Esophagus muscularis mucosa (tissue), 4 donors: ENCODE measurements around the gene FXYD6. TPM values are rescaled to one million over a fixed set of nuclear protein-coding genes. Genes with fewer than 3 reads are reported as not detected.

Source experiments
- DNase-seq: peaks from one replicate; pipeline ENCODE4 v3.0.0-alpha.2; 2017; ENCODE audit errors: extremely low spot score
- H3K27ac ChIP-seq, 4 donors: fragments of 200-600 bp; sonication (generic); replicated peaks in 1 of 4; 1 replicate in 3 of 4; 2 replicates in 1 of 4; pipeline ENCODE4 v1.5.1; 2016 to 2019; ENCODE audit warnings: mild to moderate bottlenecking in 1 of 4
- H3K27me3 ChIP-seq, 4 donors: fragments of 200-600 bp; sonication (generic); one replicate each; pipeline versions ENCODE4 v1.5.1 to v1.6.0; 2016 to 2019
- H3K36me3 ChIP-seq, 4 donors: fragments of 200-600 bp; sonication (generic); one replicate each; pipeline ENCODE4 v1.5.1; 2016 to 2019
- H3K4me1 ChIP-seq, 4 donors: fragments of 200-600 bp; sonication (generic); one replicate each; pipeline ENCODE4 v1.5.1; 2016 to 2019
- H3K4me3 ChIP-seq, 4 donors: fragments of 200-600 bp; sonication (generic); 1 replicate in 2 of 4; 2 replicates in 2 of 4; pipeline ENCODE4 v1.5.1; 2016 to 2019; ENCODE audit warnings: mild to moderate bottlenecking in 4 of 4, moderate library complexity in 1 of 4
- H3K9me3 ChIP-seq, 4 donors: fragments of 200-600 bp; sonication (generic); 1 replicate in 3 of 4; 2 replicates in 1 of 4; pipeline ENCODE4 v1.5.1; 2016 to 2019
- CTCF ChIP-seq, 3 experiments: fragments of 200-600 bp in 2 of 3; fragments of 450-650 bp in 1 of 3; sonication (generic) in 2 of 3; IDR thresholded peaks; one replicate each; pipeline ENCODE4 v1.5.1; 2017 to 2019; ENCODE audit warnings: antibody characterized with exemption in 3 of 3, mild to moderate bottlenecking in 2 of 3, moderate library complexity in 1 of 3
- EP300 ChIP-seq: sonication (generic); formaldehyde crosslinking; IDR thresholded peaks from one replicate; pipeline ENCODE4 v1.6.1; 2017; ENCODE audit warnings: antibody characterized with exemption
- POLR2A ChIP-seq: fragments of 450-650 bp; IDR thresholded peaks from one replicate; pipeline ENCODE4 v1.6.1; 2017; ENCODE audit warnings: antibody characterized with exemption, moderate library complexity, mild to moderate bottlenecking, low read depth
- POLR2AphosphoS5 ChIP-seq, 2 donors: sonication (generic); formaldehyde crosslinking; IDR thresholded peaks; one replicate each; pipeline ENCODE4 v1.6.1; 2017; ENCODE audit warnings: antibody characterized with exemption in 2 of 2
- WGBS: methylation state at CpG from one replicate; pipeline ENCODE4 v1.1.5; 2018; 5-methylcytosine and 5-hydroxymethylcytosine counted together
- intact Hi-C: fragments of 100-400 bp; cut with DNase I; formaldehyde crosslinking; loops from one replicate; pipeline ENCODE4 v1.15.1; 2023
- total RNA-seq, 4 donors: library from RNA; depleted of rRNA; stranded (reverse); fragments of >200 nt; gene quantifications; one replicate each; pipeline versions ENCODE4 v1.1.0 to v1.2.1, GENCODE V29; 2016

Gene FXYD6
- total RNA-seq, 4 donors from 2014 or later = 78.9 to 105 (median 91.5) TPM

- no peak for DNase-seq
- TF ChIP-seq EP300 (no peak), POLR2AphosphoS5 (IDR thresholded peaks at IDR 0.05) (no peak), POLR2A (no peak)
- Histone ChIP-seq H3K27ac (no peak overlapping the region), H3K9me3 (no peaks in the 10 kb centered on the region), H3K27me3 (peaks cover 0 to 9% (median 0%) of the 10 kb centered on the region in 4 donors), H3K4me3 (no peak overlapping the region), H3K36me3 (no peaks in the 10 kb centered on the region), H3K4me1 (peaks cover 0 to 4% (median 0%) of the 10 kb centered on the region in 4 donors)
- intact Hi-C loops = no loop called here
- WGBS = 88% methylated on average over 7 of the region's 17 CpGs
Measured at GRCh38 chr11:117918366-117919255, 42.2 kb upstream of the FXYD6 start.

GRCh38 chr11:117917591-117918151 lies 41.2 kb upstream of the FXYD6 start:
- DNase-seq = no peak
- no peak for TF ChIP-seq POLR2A
- TF ChIP-seq POLR2AphosphoS5 (IDR thresholded peaks at IDR 0.05) = no peak
- no peak for TF ChIP-seq EP300
- TF ChIP-seq CTCF (IDR thresholded peaks at IDR 0.05) = no peak
- Histone ChIP-seq H3K27me3 (peaks cover 0 to 9% (median 0%) of the 10 kb centered on the region in 4 donors), H3K9me3 (no peaks in the 10 kb centered on the region), H3K36me3 (no peaks in the 10 kb centered on the region), H3K4me3 (no peak overlapping the region), H3K4me1 (peaks cover 0 to 4% (median 0%) of the 10 kb centered on the region in 4 donors), H3K27ac (no peak overlapping the region)
- WGBS = 100% methylated on average over 3 of the region's 5 CpGs
- intact Hi-C loops = no loop called here

DNA sequence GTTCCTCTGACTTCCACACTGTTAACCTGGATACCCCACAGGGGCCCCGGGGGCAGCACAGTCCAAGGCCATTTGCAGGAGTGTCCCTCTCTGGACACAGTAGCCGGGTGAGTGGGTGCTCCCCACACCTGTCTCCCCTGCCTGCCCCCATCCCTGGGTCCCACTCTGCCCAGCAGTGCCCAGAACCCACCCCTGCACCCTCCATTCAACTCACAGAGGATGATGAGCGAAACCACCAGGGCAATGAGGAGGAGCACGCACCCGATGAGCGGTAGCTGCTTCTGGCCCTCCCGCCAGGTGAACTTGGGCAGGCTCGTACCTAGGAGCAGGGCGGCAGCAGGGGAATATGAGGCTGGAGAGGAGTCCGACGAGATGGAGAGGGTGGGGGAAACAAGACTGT lies 40.5 kb upstream of the FXYD6 start:
- Histone ChIP-seq H3K27ac (no peak overlapping the region), H3K36me3 (no peaks in the 10 kb centered on the region), H3K27me3 (peaks cover 0 to 9% (median 0%) of the 10 kb centered on the region in 4 donors), H3K4me3 (no peak overlapping the region), H3K9me3 (no peaks in the 10 kb centered on the region), H3K4me1 (peaks cover 0 to 4% (median 0%) of the 10 kb centered on the region in 4 donors)
- TF ChIP-seq POLR2AphosphoS5 (IDR thresholded peaks at IDR 0.05) (no peak), CTCF (IDR thresholded peaks at IDR 0.05) (no peak), POLR2A (no peak), EP300 (no peak)
- intact Hi-C loops = no loop called here
- DNase-seq = no peak
- WGBS = 88% methylated on average over 11 of the region's 11 CpGs

DNA sequence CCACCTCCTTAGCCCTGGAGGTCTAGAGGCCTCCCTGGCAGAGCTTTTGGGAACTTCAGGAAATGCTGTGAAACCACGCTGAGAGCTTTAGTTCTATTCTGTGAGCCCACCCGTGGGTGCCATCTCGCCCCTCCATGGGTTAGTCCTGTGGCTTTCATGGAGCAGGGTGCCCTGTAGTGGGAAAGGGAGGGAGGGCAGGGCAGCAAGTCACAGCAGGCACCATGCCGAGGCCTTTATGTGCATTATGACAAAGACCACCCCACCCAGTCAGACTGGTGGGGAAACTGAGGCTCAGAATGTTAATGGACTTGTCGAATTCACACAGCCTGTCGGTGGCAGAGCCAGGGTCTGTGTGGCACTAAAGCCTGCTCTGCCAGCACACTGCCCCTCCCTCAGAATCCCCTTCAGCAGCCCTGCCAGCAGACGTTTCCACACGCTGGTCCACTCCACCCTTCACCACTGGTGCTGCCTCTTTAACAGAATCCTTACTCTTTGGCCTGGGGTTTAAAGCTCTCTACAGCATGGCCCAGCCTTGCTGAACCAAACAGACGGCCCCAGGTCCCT lies 39.3 kb upstream of the FXYD6 start:
- H3K4me3 ChIP-seq = no peak overlapping the region

More for the DNA sequence above, 39.3 kb upstream of the FXYD6 start:
- intact Hi-C loops = no loop called here
- 83% methylated on average over 8 of the region's 9 CpGs for WGBS
- no peak for DNase-seq
- Histone ChIP-seq H3K4me1 (peaks cover 0 to 4% (median 0%) of the 10 kb centered on the region in 4 donors), H3K27me3 (peaks cover 0 to 19% (median 0%) of the 10 kb centered on the region in 4 donors), H3K9me3 (no peaks in the 10 kb centered on the region), H3K36me3 (no peaks in the 10 kb centered on the region), H3K27ac (no peak overlapping the region)
- TF ChIP-seq EP300 (no peak), CTCF (IDR thresholded peaks at IDR 0.05) (no peak), POLR2AphosphoS5 (IDR thresholded peaks at IDR 0.05) (no peak), POLR2A (no peak)
